Peyer's patch (tissue), 4 donors: ENCODE results near the gene MRM3. TPM values are rescaled to one million over a fixed set of nuclear protein-coding genes. Genes with fewer than 3 reads are reported as not detected.

Source experiments
- DNase-seq, 3 donors: peaks; one replicate each; pipeline ENCODE4 v3.0.0-alpha.2; 2017 to 2019
- H3K27ac ChIP-seq, 4 donors: fragments of 200-600 bp; sonication (generic); one replicate each; pipeline ENCODE4 v1.5.1; 2016 to 2019
- H3K27me3 ChIP-seq, 2 donors: fragments of 200-600 bp; sonication (generic); one replicate each; pipeline ENCODE4 v1.5.1; 2019
- H3K36me3 ChIP-seq, 3 donors: fragments of 200-600 bp; sonication (generic); one replicate each; pipeline ENCODE4 v1.5.1; 2016 to 2019
- H3K4me1 ChIP-seq, 4 donors: fragments of 200-600 bp; sonication (generic); one replicate each; pipeline ENCODE4 v1.5.1; 2016 to 2019
- H3K4me3 ChIP-seq, 4 donors: fragments of 200-600 bp; sonication (generic); 1 replicate in 3 of 4; 2 replicates in 1 of 4; pipeline ENCODE4 v1.5.1; 2016 to 2019; ENCODE audit warnings: mild to moderate bottlenecking in 1 of 4
- H3K9me3 ChIP-seq, 4 donors: fragments of 200-600 bp; sonication (generic); one replicate each; pipeline ENCODE4 v1.5.1; 2016 to 2019; ENCODE audit warnings: mild to moderate bottlenecking in 1 of 4
- CTCF ChIP-seq, 6 experiments: fragments of 450-650 bp in 4 of 6; fragments of 200-600 bp in 2 of 6; sonication (generic) in 1 of 6; IDR thresholded peaks; one replicate each; pipeline ENCODE4 v1.5.1; 2017 to 2019; ENCODE audit warnings: antibody characterized with exemption in 6 of 6, mild to moderate bottlenecking in 3 of 6, moderate library complexity in 1 of 6
- POLR2A ChIP-seq, 2 donors: fragments of 450-650 bp; IDR thresholded peaks; one replicate each; pipeline ENCODE4 v1.5.1; 2017; ENCODE audit warnings: antibody characterized with exemption in 2 of 2, mild to moderate bottlenecking in 2 of 2, moderate library complexity in 2 of 2
- total RNA-seq, 4 donors: library from RNA; depleted of rRNA; stranded (reverse); fragments of >200 nt; gene quantifications; one replicate each; pipeline ENCODE4 v1.1.0, GENCODE V29; 2016

MRM3 gene
- total RNA-seq, 4 donors from 2014 or later = 17.0 to 23.0 (median 22.2) TPM

GRCh38 chr17:806346-806745, 24.2 kb downstream of the MRM3 start:
- Histone ChIP-seq H3K4me3 (no peak overlapping the region), H3K27me3 (no peaks in the 10 kb centered on the region), H3K36me3 (no peaks in the 10 kb centered on the region), H3K4me1 (no peaks in the 10 kb centered on the region), H3K9me3 (no peaks in the 10 kb centered on the region), H3K27ac (no peak overlapping the region)
- TF ChIP-seq CTCF (IDR thresholded peaks at IDR 0.05) = no peak
- TF ChIP-seq POLR2A (IDR thresholded peaks at IDR 0.05) = no peak
- no peak for DNase-seq

- TF ChIP-seq POLR2A (IDR thresholded peaks at IDR 0.05) (no peak), CTCF (IDR thresholded peaks at IDR 0.05) (no peak)
- Histone ChIP-seq H3K4me3 (no peak overlapping the region), H3K27me3 (no peaks in the 10 kb centered on the region), H3K4me1 (no peaks in the 10 kb centered on the region), H3K9me3 (no peaks in the 10 kb centered on the region), H3K36me3 (no peaks in the 10 kb centered on the region), H3K27ac (no peak overlapping the region)
- DNase-seq = no peak
Measured at GRCh38 chr17:806781-807522, 24.8 kb downstream of the MRM3 start.

GRCh38 chr17:807523-808294, 25.6 kb downstream of the MRM3 start:
- no peak for TF ChIP-seq POLR2A (IDR thresholded peaks at IDR 0.05)
- TF ChIP-seq CTCF (IDR thresholded peaks at IDR 0.05) = no peak
- Histone ChIP-seq H3K4me3 (no peak overlapping the region), H3K27ac (no peak overlapping the region), H3K4me1 (no peaks in the 10 kb centered on the region), H3K9me3 (no peaks in the 10 kb centered on the region), H3K36me3 (no peaks in the 10 kb centered on the region), H3K27me3 (no peaks in the 10 kb centered on the region)
- DNase-seq = no peak

- TF ChIP-seq POLR2A (IDR thresholded peaks at IDR 0.05) = no peak
- TF ChIP-seq CTCF (IDR thresholded peaks at IDR 0.05) = no peak
- no peaks in the 10 kb centered on the region for H3K27me3 ChIP-seq
- no peak overlapping the region for H3K4me3 ChIP-seq
- no peak overlapping the region for H3K27ac ChIP-seq
- no peaks in the 10 kb centered on the region for H3K9me3 ChIP-seq
- H3K4me1 ChIP-seq = no peaks in the 10 kb centered on the region
- no peak for DNase-seq
- peaks cover 0 to 5% (median 0%) of the 10 kb centered on the region in 3 donors for H3K36me3 ChIP-seq
Measured at GRCh38 chr17:811051-811784, 29.1 kb downstream of the MRM3 start.

GRCh38 chr17:812638-813204, 30.6 kb downstream of the MRM3 start:
- H3K4me3 ChIP-seq = no peak overlapping the region
- peaks cover 0 to 5% (median 0%) of the 10 kb centered on the region in 3 donors for H3K36me3 ChIP-seq
- H3K9me3 ChIP-seq = no peaks in the 10 kb centered on the region
- no peaks in the 10 kb centered on the region for H3K27me3 ChIP-seq
- H3K4me1 ChIP-seq = no peaks in the 10 kb centered on the region
- no peak for DNase-seq
- no peak for TF ChIP-seq POLR2A (IDR thresholded peaks at IDR 0.05)
- no peak for TF ChIP-seq CTCF (IDR thresholded peaks at IDR 0.05)
- no peak overlapping the region for H3K27ac ChIP-seq
